DOHH2 (cell line): ENCODE results near the gene FHOD3.

Source experiments
- H3F3A ChIP-seq: fragments of 200-600 bp; sonication (generic), shearing (Covaris generic); 2 replicates; pipeline ENCODE4 v1.6.0; 2016; ENCODE audit warnings: antibody characterized with exemption, mild to moderate bottlenecking; ENCODE audit not compliant: control insufficient read depth, insufficient read depth
- H3K27ac ChIP-seq: fragments of 200-600 bp; sonication (generic); 2 replicates; pipeline ENCODE4 v1.5.1; 2014; ENCODE audit warnings: low read depth, mild to moderate bottlenecking, low read length, moderate library complexity
- H3K27me3 ChIP-seq: fragments of 200-600 bp; sonication (generic); 2 replicates; pipeline ENCODE4 v1.6.1; 2014; ENCODE audit warnings: mild to moderate bottlenecking, low read length, mixed read lengths; ENCODE audit not compliant: control insufficient read depth
- H3K36me3 ChIP-seq: fragments of 200-600 bp; sonication (generic); 2 replicates; pipeline ENCODE4 v1.6.1; 2014; ENCODE audit warnings: mild to moderate bottlenecking, low read length, moderate library complexity, mixed read lengths; ENCODE audit not compliant: control insufficient read depth
- H3K4me1 ChIP-seq: fragments of 200-600 bp; sonication (generic); 2 replicates; pipeline ENCODE4 v1.6.1; 2014; ENCODE audit warnings: mild to moderate bottlenecking, low read length, mixed read lengths; ENCODE audit not compliant: control insufficient read depth
- H3K4me2 ChIP-seq: fragments of 200-600 bp; sonication (generic); 2 replicates; pipeline ENCODE4 v1.6.0; 2014; ENCODE audit warnings: mild to moderate bottlenecking, low read length, moderate library complexity
- H3K4me3 ChIP-seq: fragments of 200-600 bp; sonication (generic); 2 replicates; pipeline ENCODE4 v1.5.1; 2014; ENCODE audit warnings: mild to moderate bottlenecking, low read length, mixed read lengths
- H3K79me2 ChIP-seq: fragments of 200-600 bp; sonication (generic); 2 replicates; pipeline ENCODE4 v1.6.1; 2014; ENCODE audit warnings: mild to moderate bottlenecking, low read length, mixed read lengths; ENCODE audit not compliant: control insufficient read depth
- H3K9me2 ChIP-seq: fragments of 200-600 bp; sonication (generic); replicated peaks from 2 replicates; pipeline ENCODE4 v1.6.1; 2014; ENCODE audit warnings: mild to moderate bottlenecking, low read length, mixed read lengths; ENCODE audit not compliant: control insufficient read depth
- H3K9me3 ChIP-seq: fragments of 200-600 bp; sonication (generic); 2 replicates; pipeline ENCODE4 v1.6.1; 2014; ENCODE audit warnings: antibody characterized with exemption, low read length, mixed read lengths; ENCODE audit not compliant: control insufficient read depth, insufficient read depth
- H4K20me1 ChIP-seq: fragments of 200-600 bp; sonication (generic); 2 replicates; pipeline ENCODE4 v1.6.0; 2014; ENCODE audit warnings: low read depth, mild to moderate bottlenecking, antibody characterized with exemption, low read length, moderate library complexity; ENCODE audit not compliant: control insufficient read depth, insufficient read depth
- CTCF ChIP-seq: fragments of 200-600 bp; sonication (generic); IDR thresholded peaks from one replicate; pipeline ENCODE4 v1.5.1; 2014; ENCODE audit warnings: antibody characterized with exemption, mild to moderate bottlenecking, low read depth, low read length; ENCODE audit not compliant: poor library complexity, severe bottlenecking
- EZH2phosphoT487 ChIP-seq: fragments of 200-600 bp; sonication (generic); IDR thresholded peaks from 2 replicates; pipeline ENCODE4 v1.6.1; 2017; ENCODE audit warnings: borderline replicate concordance, mild to moderate bottlenecking, antibody characterized with exemption, low read length, moderate library complexity, mixed read lengths

The FHOD3 gene

GRCh38 chr18:36613810-36614209 lies 316.3 kb downstream of the FHOD3 start:
- Histone ChIP-seq H4K20me1 (no peaks in the 10 kb centered on the region), H3K4me1 (peaks cover 11% of the 10 kb centered on the region)

GRCh38 chr18:36620788-36621187 lies 323.3 kb downstream of the FHOD3 start:
- H3K9me2 ChIP-seq: no peaks in the 10 kb centered on the region
- TF ChIP-seq EZH2phosphoT487 (no peak), CTCF (no peak)
- H3F3A ChIP-seq: no peaks in the 10 kb centered on the region
- H3K4me2 ChIP-seq: no peak overlapping the region
- H3K27ac ChIP-seq: no peak overlapping the region
- no peak overlapping the region for H3K4me3 ChIP-seq
- no peaks in the 10 kb centered on the region for H3K79me2 ChIP-seq
- no peaks in the 10 kb centered on the region for H3K9me3 ChIP-seq
- no peaks in the 10 kb centered on the region for H3K36me3 ChIP-seq
- no peaks in the 10 kb centered on the region for H3K4me1 ChIP-seq
- H3K27me3 ChIP-seq: no peaks in the 10 kb centered on the region
- H4K20me1 ChIP-seq: no peaks in the 10 kb centered on the region

More at GRCh38 chr18:36613810-36614209, 316.3 kb downstream of the FHOD3 start:
- Histone ChIP-seq H3K9me2 (no peaks in the 10 kb centered on the region), H3F3A (no peaks in the 10 kb centered on the region), H3K27me3 (no peaks in the 10 kb centered on the region), H3K4me2 (no peak overlapping the region), H3K9me3 (no peaks in the 10 kb centered on the region), H3K36me3 (no peaks in the 10 kb centered on the region), H3K79me2 (no peaks in the 10 kb centered on the region), H3K4me3 (no peak overlapping the region), H3K27ac (no peak overlapping the region)
- TF ChIP-seq EZH2phosphoT487: no peak
- no peak for TF ChIP-seq CTCF

GRCh38 chr18:36622610-36623009 lies 325.1 kb downstream of the FHOD3 start:
- no peaks in the 10 kb centered on the region for H3K4me1 ChIP-seq
- no peaks in the 10 kb centered on the region for H3F3A ChIP-seq
- no peaks in the 10 kb centered on the region for H3K27me3 ChIP-seq
- no peaks in the 10 kb centered on the region for H4K20me1 ChIP-seq
- no peaks in the 10 kb centered on the region for H3K9me2 ChIP-seq
- TF ChIP-seq CTCF (no peak), EZH2phosphoT487 (no peak)
- no peak overlapping the region for H3K4me2 ChIP-seq
- no peaks in the 10 kb centered on the region for H3K79me2 ChIP-seq
- no peaks in the 10 kb centered on the region for H3K36me3 ChIP-seq
- H3K9me3 ChIP-seq: no peaks in the 10 kb centered on the region
- H3K4me3 ChIP-seq: no peak overlapping the region
- H3K27ac ChIP-seq: no peak overlapping the region

- no peaks in the 10 kb centered on the region for H3K79me2 ChIP-seq
- no peak overlapping the region for H3K27ac ChIP-seq
- H3K27me3 ChIP-seq: no peaks in the 10 kb centered on the region
- H3F3A ChIP-seq: no peaks in the 10 kb centered on the region
- no peaks in the 10 kb centered on the region for H3K9me2 ChIP-seq
- no peak overlapping the region for H3K4me2 ChIP-seq
- TF ChIP-seq EZH2phosphoT487 (no peak), CTCF (no peak)
- no peaks in the 10 kb centered on the region for H3K4me1 ChIP-seq
- H4K20me1 ChIP-seq: no peaks in the 10 kb centered on the region
- H3K4me3 ChIP-seq: no peak overlapping the region
- H3K9me3 ChIP-seq: no peaks in the 10 kb centered on the region
- no peaks in the 10 kb centered on the region for H3K36me3 ChIP-seq
Measured at GRCh38 chr18:36623091-36623490, 325.6 kb downstream of the FHOD3 start.
